PFSK-1 (cell line): ENCODE results near the gene QRICH2.

ENCODE experiments used
- FOXP2 ChIP-seq: optimal IDR thresholded peaks from 2 replicates; pipeline ENCODE3; 2011; ENCODE audit warnings: borderline replicate concordance, control low read depth, inconsistent platforms; ENCODE audit not compliant: insufficient read depth; ENCODE audit errors: extremely low read length, extremely low read depth
- POLR2AphosphoS5 ChIP-seq: IDR thresholded peaks from 2 replicates; pipeline ENCODE4 v1.6.1; 2012; ENCODE audit warnings: low read depth, mild to moderate bottlenecking, control low read depth, low read length, moderate library complexity
- REST ChIP-seq, 2 experiments: IDR thresholded peaks; 2 replicates each; pipeline versions ENCODE4 v1.6.1 to v1.8.0; 2011 to 2012; ENCODE audit warnings: low read depth in 2 of 2, low read length in 2 of 2, control low read depth in 1 of 2, inconsistent platforms in 1 of 2, mild to moderate bottlenecking in 1 of 2, moderate library complexity in 1 of 2; ENCODE audit not compliant: insufficient read depth in 1 of 2
- SIN3A ChIP-seq: IDR thresholded peaks from 2 replicates; pipeline ENCODE4 v1.6.1; 2012; ENCODE audit warnings: mild to moderate bottlenecking, low read length, moderate library complexity, borderline replicate concordance; ENCODE audit not compliant: insufficient read depth
- TAF1 ChIP-seq: IDR thresholded peaks from 2 replicates; pipeline ENCODE4 v1.6.1; 2012; ENCODE audit warnings: low read length, control low read depth, borderline replicate concordance; ENCODE audit not compliant: insufficient read depth

The QRICH2 gene

GRCh38 chr17:76279742-76280287 is 28.3 kb downstream of the QRICH2 start:
- TF ChIP-seq REST (IDR thresholded peaks at IDR 0.05; ENCODE audit: insufficient read depth in 1 of 2, low read depth in 2 of 2, low read length in 2 of 2), result no peak
- no peak for TF ChIP-seq SIN3A
- no peak for TF ChIP-seq TAF1
- no peak for TF ChIP-seq FOXP2
- TF ChIP-seq POLR2AphosphoS5, result no peak

GRCh38 chr17:76278952-76279741 is 28.9 kb downstream of the QRICH2 start:
- no peak for TF ChIP-seq TAF1
- no peak for TF ChIP-seq SIN3A
- no peak for TF ChIP-seq FOXP2
- no peak for TF ChIP-seq POLR2AphosphoS5
- no peak for TF ChIP-seq REST (IDR thresholded peaks at IDR 0.05; ENCODE audit: insufficient read depth in 1 of 2, low read depth in 2 of 2, low read length in 2 of 2)

- TF ChIP-seq TAF1 (no peak), REST (IDR thresholded peaks at IDR 0.05; ENCODE audit: insufficient read depth in 1 of 2, low read depth in 2 of 2, low read length in 2 of 2) (no peak), FOXP2 (no peak), POLR2AphosphoS5 (no peak), SIN3A (no peak)
Observed at GRCh38 chr17:76278268-76278908, 29.7 kb downstream of the QRICH2 start.

- TF ChIP-seq FOXP2, result no peak
- TF ChIP-seq POLR2AphosphoS5, result no peak
- no peak for TF ChIP-seq TAF1
- TF ChIP-seq REST (IDR thresholded peaks at IDR 0.05; ENCODE audit: insufficient read depth in 1 of 2, low read depth in 2 of 2, low read length in 2 of 2), result no peak
- TF ChIP-seq SIN3A, result no peak
Observed at GRCh38 chr17:76277300-76278267, 30.5 kb downstream of the QRICH2 start.
